Activated CD8-positive, alpha-beta memory T cell treated with anti-CD3 and anti-CD28 coated beads for 24 hours (primary cell): Measurements from ENCODE around the gene DTD2.
A peak's percentile ranks its signal among the peaks of the same experiment; 100 is the strongest.
"Not testable (repeated sequence)": the region's sequence is repeated elsewhere in the genome, so short reads cannot be mapped to it uniquely, and the experiment has no call there.

ENCODE experiments used
- DNase-seq: peaks from one replicate; pipeline ENCODE4 v3.0.0-alpha.2; 2020

Gene DTD2

GRCh38 chr14:31441273-31442111, 15.8 kb downstream of the DTD2 start:
- DNase-seq = no peak

- no peak for DNase-seq
These were observed 17.0 kb downstream of the DTD2 start for GRCh38 chr14:31440280-31440679.

GRCh38 chr14:31439561-31439960, 17.7 kb downstream of the DTD2 start:
- no peak for DNase-seq

GRCh38 chr14:31437045-31437691, 20.1 kb downstream of the DTD2 start:
- not testable (repeated sequence) for DNase-seq

GRCh38 chr14:31435276-31435675, 22.0 kb downstream of the DTD2 start:
- no peak for DNase-seq

GRCh38 chr14:31430634-31431264, 26.6 kb downstream of the DTD2 start:
- DNase-seq = no peak

- no peak for DNase-seq
These were observed 27.5 kb downstream of the DTD2 start for GRCh38 chr14:31429791-31430190.

- DNase-seq = no peak
These were observed 29.3 kb downstream of the DTD2 start for GRCh38 chr14:31428011-31428410.

- no peak for DNase-seq
These were observed 30.6 kb downstream of the DTD2 start for GRCh38 chr14:31426663-31427062.

GRCh38 chr14:31425905-31426304, 31.4 kb downstream of the DTD2 start:
- no peak for DNase-seq

- no peak for DNase-seq
These were observed 36.1 kb downstream of the DTD2 start for GRCh38 chr14:31421200-31421599.

GRCh38 chr14:31420319-31421111, 36.8 kb downstream of the DTD2 start, which contains the start of gene HEATR5A:
HEATR5A (minus strand) TSS chr14:31420550; CDS start chr14:31402975, 17,575 bp downstream.
- DNase-seq = peak; percentile 96

- DNase-seq = no peak
These were observed 37.4 kb downstream of the DTD2 start for GRCh38 chr14:31419967-31420318.

- DNase-seq = no peak
These were observed 37.9 kb downstream of the DTD2 start for GRCh38 chr14:31419179-31419966.

GRCh38 chr14:31418440-31418839, 38.9 kb downstream of the DTD2 start:
- no peak for DNase-seq

- DNase-seq = no peak
These were observed 43.0 kb downstream of the DTD2 start for GRCh38 chr14:31414190-31414833.

- DNase-seq = no peak
These were observed 46.0 kb downstream of the DTD2 start for GRCh38 chr14:31411218-31411727.

GRCh38 chr14:31410048-31410650, 47.2 kb downstream of the DTD2 start:
- no peak for DNase-seq

GRCh38 chr14:31408421-31408820, 48.9 kb downstream of the DTD2 start:
- DNase-seq = no peak

GRCh38 chr14:31405599-31406232, 51.6 kb downstream of the DTD2 start:
- DNase-seq = no peak

GRCh38 chr14:31405106-31405505, 52.2 kb downstream of the DTD2 start:
- DNase-seq = no peak
